ENCODE data around the gene FOSL2. TPM values are rescaled to one million over a fixed set of nuclear protein-coding genes. Genes with fewer than 3 reads are reported as not detected.

FOSL2 gene
- total RNA-seq = 100 to 1,000 TPM; 176 to 248 TPM

DNA sequence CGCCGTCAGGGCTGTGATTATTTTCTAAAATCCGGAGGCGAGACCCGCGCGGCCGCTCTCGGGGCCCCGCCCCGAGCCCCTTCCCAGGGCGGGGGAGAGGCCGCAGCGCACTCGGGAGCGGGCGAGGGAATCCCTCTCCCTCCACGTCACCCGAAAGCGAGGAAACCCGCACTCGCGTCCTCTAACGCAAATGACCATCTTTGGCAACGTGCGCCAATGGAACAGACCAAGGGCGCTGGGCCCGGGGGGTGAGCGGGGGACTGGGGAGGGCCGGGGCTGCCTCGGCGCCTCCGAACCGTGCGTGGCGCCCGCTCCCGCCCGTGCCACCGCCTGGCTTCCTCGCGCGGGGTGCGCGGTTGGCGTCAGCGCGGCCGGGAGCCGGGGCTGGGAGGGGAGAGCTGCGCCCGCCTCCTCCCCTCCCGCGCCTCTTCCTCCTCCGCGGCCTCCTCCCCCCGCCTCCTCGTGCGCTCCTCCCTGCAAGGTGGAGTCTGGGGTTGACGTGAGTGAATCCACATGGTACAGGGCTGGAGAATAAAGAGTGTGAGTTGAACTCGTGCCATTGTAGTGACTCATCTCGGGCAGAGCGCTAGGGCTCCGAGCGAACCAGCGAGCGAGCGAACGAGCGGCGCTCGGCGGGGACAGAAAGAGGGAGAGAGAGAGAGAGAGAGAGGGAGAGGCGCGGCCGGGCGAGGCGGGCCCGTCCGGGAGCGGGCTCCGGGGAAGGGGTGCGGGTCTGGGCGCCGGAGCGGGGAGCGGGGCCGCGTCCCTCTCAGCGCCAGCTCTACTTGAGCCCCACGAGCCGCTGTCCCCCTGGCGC, at the start of gene FOSL2:
Gene FOSL2, plus strand, starts transcription at position 562 of the 817 bp plus-strand sequence. CDS start 863 bp downstream, outside the sequence.
- peaks cover 9 to 11% of the 10 kb centered on the region in 2 donors for H3K36me3 Mint-ChIP-seq (ENCODE audit: insufficient read depth in 2 of 2)
- peak within 1 kb of the TSS; percentile 88 to 90 for H3K4me3 Mint-ChIP-seq
- peak; percentile 72 for ATAC-seq (replicated peaks in 1 of 2)
- peak within 1 kb of the TSS; percentile 95 for H3K27ac Mint-ChIP-seq
- DNase-seq = peak; percentile 94 to 97
- no peaks in the 10 kb centered on the region for H3K9me3 Mint-ChIP-seq
- H3K4me1 Mint-ChIP-seq (ENCODE audit: low read depth) = peaks cover 31% of the 10 kb centered on the region
- H3K27me3 Mint-ChIP-seq (ENCODE audit: low read depth) = no peaks in the 10 kb centered on the region

GRCh38 chr2:28343184-28343942, 49.3 kb upstream of the FOSL2 start:
- DNase-seq = no peak
- no peak overlapping the region for H3K4me3 Mint-ChIP-seq
- no peaks in the 10 kb centered on the region for H3K9me3 Mint-ChIP-seq
- ATAC-seq (replicated peaks in 1 of 2) = no peak
- no peak overlapping the region for H3K27ac Mint-ChIP-seq
- H3K36me3 Mint-ChIP-seq (ENCODE audit: insufficient read depth in 2 of 2) = peaks cover 0 to 8% of the 10 kb centered on the region in 2 donors
- no peaks in the 10 kb centered on the region for H3K27me3 Mint-ChIP-seq (ENCODE audit: low read depth)
- H3K4me1 Mint-ChIP-seq (ENCODE audit: low read depth) = peaks cover 33% of the 10 kb centered on the region

DNA sequence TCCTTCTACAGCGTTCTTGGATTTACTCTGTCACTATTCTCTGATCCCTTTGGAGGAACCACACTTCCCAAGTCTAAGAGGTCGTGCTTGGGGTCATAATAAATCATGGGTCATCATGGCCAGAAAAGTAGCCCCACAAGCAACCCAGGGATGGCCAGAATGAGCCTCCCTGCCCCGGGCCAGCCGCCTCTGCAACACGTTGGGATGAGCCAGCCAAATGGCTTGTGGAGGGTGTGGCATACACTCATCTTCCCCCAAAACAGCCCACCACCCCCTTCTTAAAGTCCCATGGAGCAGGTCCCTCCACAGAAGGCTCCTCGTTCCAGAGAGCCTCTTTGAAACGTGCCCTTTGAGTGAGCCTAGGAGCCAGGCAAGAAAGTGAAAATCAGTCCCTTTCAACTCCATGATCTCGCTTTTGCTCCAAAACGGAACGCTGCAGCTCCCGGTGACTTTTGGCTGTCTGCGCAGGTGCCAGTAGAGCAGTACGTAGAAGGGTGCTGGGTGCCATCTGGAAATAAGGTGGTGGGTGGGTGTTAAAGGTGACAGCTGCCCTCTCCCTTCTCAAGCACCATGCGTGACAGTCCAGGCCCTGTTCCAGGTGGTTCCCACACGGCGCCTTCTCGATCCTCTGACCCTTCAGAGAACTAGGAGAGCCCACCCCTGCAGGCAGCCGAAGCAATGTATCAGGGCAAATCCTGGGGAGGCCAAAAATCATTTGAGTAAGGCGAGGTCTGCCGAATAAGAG, 48.5 kb upstream of the FOSL2 start:
- ATAC-seq (replicated peaks in 1 of 2) (no peak), DNase-seq (no peak)
- Mint-ChIP-seq H3K27me3 (ENCODE audit: low read depth) (no peaks in the 10 kb centered on the region), H3K9me3 (no peaks in the 10 kb centered on the region), H3K4me3 (no peak overlapping the region), H3K36me3 (ENCODE audit: insufficient read depth in 2 of 2) (peaks cover 0 to 2% of the 10 kb centered on the region in 2 donors), H3K4me1 (ENCODE audit: low read depth) (peaks cover 33% of the 10 kb centered on the region), H3K27ac (no peak overlapping the region)

DNA sequence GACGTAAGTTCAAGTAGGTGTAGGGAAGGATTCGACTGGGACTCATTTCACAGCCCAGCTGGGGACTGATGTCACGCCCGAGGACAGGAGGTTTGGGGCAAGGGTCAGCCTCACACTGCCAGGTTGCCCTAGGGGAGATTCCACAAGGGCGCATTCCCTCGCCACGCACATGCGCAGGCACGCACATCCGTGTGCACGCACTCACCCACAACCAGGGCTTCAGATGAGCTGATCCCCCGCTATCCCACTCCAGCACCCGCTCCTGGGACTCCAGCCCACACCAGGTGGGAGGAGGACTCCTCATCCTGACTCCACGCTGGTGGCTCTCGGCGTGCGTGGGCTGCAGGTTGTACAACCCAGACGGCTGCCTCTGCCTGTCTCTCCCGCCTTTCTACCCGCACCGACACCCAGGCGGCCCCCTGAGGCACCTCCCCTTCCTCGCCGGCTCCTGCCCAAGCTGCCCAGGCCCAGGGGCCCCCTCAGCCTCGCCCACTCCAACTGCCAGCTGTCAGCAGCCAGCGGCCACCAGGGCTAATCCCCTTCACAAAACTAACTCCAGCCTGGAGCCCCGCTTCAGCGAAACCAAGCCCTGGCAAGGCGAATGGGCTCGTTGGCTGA, 47.8 kb upstream of the FOSL2 start:
- Mint-ChIP-seq H3K27me3 (ENCODE audit: low read depth) (no peaks in the 10 kb centered on the region), H3K4me1 (ENCODE audit: low read depth) (peaks cover 34% of the 10 kb centered on the region), H3K27ac (peak overlapping the region; percentile 0), H3K36me3 (ENCODE audit: insufficient read depth in 2 of 2) (no peaks in the 10 kb centered on the region), H3K9me3 (no peaks in the 10 kb centered on the region), H3K4me3 (no peak overlapping the region)
- DNase-seq = no peak
- no peak for ATAC-seq (replicated peaks in 1 of 2)

DNA sequence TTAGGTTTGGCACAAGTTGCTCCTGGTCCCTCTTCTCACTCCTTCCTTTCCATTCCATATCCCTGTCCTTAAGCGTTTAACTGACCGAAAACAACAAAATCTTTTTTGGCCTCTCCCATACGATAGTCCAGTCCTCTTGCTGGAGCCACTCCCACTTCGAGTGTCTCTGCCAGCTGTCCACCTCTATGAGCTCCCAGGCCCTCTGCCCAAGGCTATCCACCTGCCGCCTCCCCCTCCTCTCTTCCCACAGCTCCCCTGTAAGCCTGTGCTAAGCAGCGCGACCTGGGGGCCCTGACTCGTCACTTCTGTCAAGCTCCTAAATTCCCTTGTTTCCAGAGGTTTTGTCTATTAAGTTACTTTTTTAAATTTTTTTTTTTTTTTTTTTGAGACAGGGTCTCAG, 47.0 kb upstream of the FOSL2 start:
- DNase-seq (no peak), ATAC-seq (replicated peaks in 1 of 2) (no peak)
- Mint-ChIP-seq H3K4me3 (no peak overlapping the region), H3K27ac (peak overlapping the region; percentile 0), H3K36me3 (ENCODE audit: insufficient read depth in 2 of 2) (no peaks in the 10 kb centered on the region), H3K9me3 (no peaks in the 10 kb centered on the region), H3K4me1 (ENCODE audit: low read depth) (peaks cover 34% of the 10 kb centered on the region), H3K27me3 (ENCODE audit: low read depth) (no peaks in the 10 kb centered on the region)

- peak overlapping the region in 1 of 2 donors; percentile 29 for H3K4me3 Mint-ChIP-seq
- H3K27me3 Mint-ChIP-seq (ENCODE audit: low read depth) = no peaks in the 10 kb centered on the region
- ATAC-seq (replicated peaks in 1 of 2) (no peak), DNase-seq (no peak)
- no peak overlapping the region for H3K27ac Mint-ChIP-seq
- H3K36me3 Mint-ChIP-seq (ENCODE audit: insufficient read depth in 2 of 2) = no peaks in the 10 kb centered on the region
- H3K9me3 Mint-ChIP-seq = no peaks in the 10 kb centered on the region
- H3K4me1 Mint-ChIP-seq (ENCODE audit: low read depth) = peaks cover 40% of the 10 kb centered on the region
Measured at GRCh38 chr2:28346587-28346986, 46.1 kb upstream of the FOSL2 start.

DNA sequence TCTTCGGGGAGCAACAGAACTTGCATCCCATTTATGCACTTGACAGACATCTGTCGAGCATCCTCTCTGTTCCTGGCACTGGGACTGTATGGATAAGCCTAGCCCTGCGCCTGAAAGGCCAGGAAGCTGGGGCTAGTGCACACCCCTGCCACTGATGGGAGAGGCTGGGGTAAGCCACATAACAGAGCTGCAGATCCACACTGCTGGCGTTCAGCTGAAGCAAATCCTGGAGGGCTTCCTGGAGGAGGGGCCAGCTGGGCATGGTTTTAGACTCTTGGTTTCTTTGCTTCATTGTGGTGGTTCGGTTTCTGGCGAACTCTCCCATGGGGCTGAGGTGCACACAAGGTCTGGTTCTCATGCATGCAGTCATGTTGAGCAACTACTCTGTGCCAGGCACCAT, 45.5 kb upstream of the FOSL2 start:
- DNase-seq (no peak), ATAC-seq (replicated peaks in 1 of 2) (no peak)
- H3K4me3 Mint-ChIP-seq = peak overlapping the region; percentile 65 to 66
- H3K27me3 Mint-ChIP-seq (ENCODE audit: low read depth) = no peaks in the 10 kb centered on the region
- peaks cover 46% of the 10 kb centered on the region for H3K4me1 Mint-ChIP-seq (ENCODE audit: low read depth)
- no peaks in the 10 kb centered on the region for H3K9me3 Mint-ChIP-seq
- H3K27ac Mint-ChIP-seq = peak overlapping the region; percentile 66
- no peaks in the 10 kb centered on the region for H3K36me3 Mint-ChIP-seq (ENCODE audit: insufficient read depth in 2 of 2)

DNA sequence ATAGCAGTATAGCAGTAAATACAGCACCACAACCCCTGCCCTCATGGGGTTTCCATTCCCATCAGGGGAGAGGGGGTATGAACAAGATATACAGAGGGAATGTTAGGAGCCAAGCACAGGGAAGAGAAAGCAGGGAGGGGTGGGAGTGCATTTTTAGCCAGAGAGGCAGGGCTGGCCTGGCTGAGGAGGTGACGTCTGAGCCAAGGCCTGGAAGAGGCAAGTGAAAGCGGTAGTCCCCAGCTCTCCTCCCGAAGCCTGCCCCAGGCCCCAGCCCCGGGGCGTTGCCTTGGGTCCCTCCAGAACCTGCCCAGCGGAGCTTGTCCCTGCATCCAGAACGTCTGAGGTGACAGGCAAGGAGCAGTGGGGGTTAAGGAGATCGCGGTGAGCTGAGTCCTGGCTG, 45.1 kb upstream of the FOSL2 start:
- ATAC-seq (replicated peaks in 1 of 2) (no peak), DNase-seq (no peak)
- H3K36me3 Mint-ChIP-seq (ENCODE audit: insufficient read depth in 2 of 2) = no peaks in the 10 kb centered on the region
- peak overlapping the region; percentile 65 to 66 for H3K4me3 Mint-ChIP-seq
- H3K27me3 Mint-ChIP-seq (ENCODE audit: low read depth) = no peaks in the 10 kb centered on the region
- peak overlapping the region; percentile 83 for H3K27ac Mint-ChIP-seq
- H3K4me1 Mint-ChIP-seq (ENCODE audit: low read depth) = peaks cover 50% of the 10 kb centered on the region
- no peaks in the 10 kb centered on the region for H3K9me3 Mint-ChIP-seq

DNA sequence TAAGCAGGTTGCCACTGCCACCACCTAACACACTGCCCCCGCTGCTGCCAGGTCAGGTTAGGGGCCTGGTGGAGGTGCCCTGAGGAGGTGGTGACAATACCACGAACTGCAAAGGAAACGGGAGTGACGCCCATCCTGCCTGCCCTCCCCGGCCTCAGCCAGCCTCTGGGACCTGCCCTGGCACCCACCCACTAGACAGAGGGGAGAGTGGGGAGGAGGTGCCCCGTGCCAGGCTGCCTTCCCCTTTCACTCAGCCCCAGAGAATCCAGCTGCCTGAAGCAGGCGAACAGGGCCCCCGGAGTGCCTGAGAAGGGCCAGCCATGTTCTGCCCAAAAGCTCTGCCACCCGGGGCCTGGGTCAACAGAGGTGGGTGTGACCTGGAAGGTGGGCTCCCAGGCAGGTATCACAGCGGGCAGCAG, 44.5 kb upstream of the FOSL2 start:
- peak overlapping the region; percentile 83 for H3K27ac Mint-ChIP-seq
- ATAC-seq (replicated peaks in 1 of 2) (peak; percentile 89 to 92), DNase-seq (peak; percentile 77 to 78)
- no peaks in the 10 kb centered on the region for H3K36me3 Mint-ChIP-seq (ENCODE audit: insufficient read depth in 2 of 2)
- peak overlapping the region; percentile 65 to 66 for H3K4me3 Mint-ChIP-seq
- H3K4me1 Mint-ChIP-seq (ENCODE audit: low read depth) = peaks cover 51% of the 10 kb centered on the region
- no peaks in the 10 kb centered on the region for H3K9me3 Mint-ChIP-seq
- H3K27me3 Mint-ChIP-seq (ENCODE audit: low read depth) = no peaks in the 10 kb centered on the region

DNA sequence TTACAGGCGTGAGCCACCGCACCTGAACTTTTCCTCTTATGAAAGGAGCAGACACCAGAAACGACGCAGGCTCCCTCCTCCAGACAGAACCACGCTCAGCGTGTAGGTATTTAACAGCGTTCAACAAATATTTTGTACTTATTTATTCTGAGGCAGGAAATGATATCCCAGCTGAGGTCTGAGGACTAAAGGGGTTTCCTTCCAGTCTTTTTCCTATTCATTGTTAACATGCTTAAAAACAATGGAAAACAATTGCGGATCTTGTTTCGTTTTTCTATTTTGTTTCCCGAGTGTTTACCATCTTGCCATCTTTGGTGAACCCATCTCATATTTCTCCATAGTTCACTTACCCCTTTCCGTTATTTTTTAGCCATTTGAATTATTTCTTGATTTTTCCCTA, 43.7 kb upstream of the FOSL2 start:
- H3K27ac Mint-ChIP-seq = peak overlapping the region; percentile 83
- ATAC-seq (replicated peaks in 1 of 2) (no peak), DNase-seq (no peak)
- H3K4me1 Mint-ChIP-seq (ENCODE audit: low read depth) = peaks cover 51% of the 10 kb centered on the region
- no peaks in the 10 kb centered on the region for H3K27me3 Mint-ChIP-seq (ENCODE audit: low read depth)
- peak overlapping the region; percentile 65 to 66 for H3K4me3 Mint-ChIP-seq
- H3K36me3 Mint-ChIP-seq (ENCODE audit: insufficient read depth in 2 of 2) = no peaks in the 10 kb centered on the region
- no peaks in the 10 kb centered on the region for H3K9me3 Mint-ChIP-seq

- no peak for DNase-seq
- peaks cover 51% of the 10 kb centered on the region for H3K4me1 Mint-ChIP-seq (ENCODE audit: low read depth)
- ATAC-seq (replicated peaks in 1 of 2) = no peak
- H3K4me3 Mint-ChIP-seq = peak overlapping the region; percentile 34 to 65
- no peaks in the 10 kb centered on the region for H3K27me3 Mint-ChIP-seq (ENCODE audit: low read depth)
- H3K9me3 Mint-ChIP-seq = no peaks in the 10 kb centered on the region
- peak overlapping the region; percentile 83 for H3K27ac Mint-ChIP-seq
- no peaks in the 10 kb centered on the region for H3K36me3 Mint-ChIP-seq (ENCODE audit: insufficient read depth in 2 of 2)
Measured at GRCh38 chr2:28349546-28350165, 43.0 kb upstream of the FOSL2 start.

GRCh38 chr2:28350196-28350595, 42.5 kb upstream of the FOSL2 start:
- no peak overlapping the region for H3K27ac Mint-ChIP-seq
- H3K4me3 Mint-ChIP-seq = no peak overlapping the region
- H3K4me1 Mint-ChIP-seq (ENCODE audit: low read depth) = peaks cover 51% of the 10 kb centered on the region

More at GRCh38 chr2:28350196-28350595, 42.5 kb upstream of the FOSL2 start:
- ATAC-seq (replicated peaks in 1 of 2) (no peak), DNase-seq (no peak)
- no peaks in the 10 kb centered on the region for H3K36me3 Mint-ChIP-seq (ENCODE audit: insufficient read depth in 2 of 2)
- H3K27me3 Mint-ChIP-seq (ENCODE audit: low read depth) = no peaks in the 10 kb centered on the region
- H3K9me3 Mint-ChIP-seq = no peaks in the 10 kb centered on the region
